ENCODE data around the gene OCA2. TPM values are rescaled to one million over a fixed set of nuclear protein-coding genes. Genes with fewer than 3 reads are reported as not detected.

OCA2 gene
- total and polyA plus RNA-seq, 4 experiments from 2014 or later, result not detected

DNA sequence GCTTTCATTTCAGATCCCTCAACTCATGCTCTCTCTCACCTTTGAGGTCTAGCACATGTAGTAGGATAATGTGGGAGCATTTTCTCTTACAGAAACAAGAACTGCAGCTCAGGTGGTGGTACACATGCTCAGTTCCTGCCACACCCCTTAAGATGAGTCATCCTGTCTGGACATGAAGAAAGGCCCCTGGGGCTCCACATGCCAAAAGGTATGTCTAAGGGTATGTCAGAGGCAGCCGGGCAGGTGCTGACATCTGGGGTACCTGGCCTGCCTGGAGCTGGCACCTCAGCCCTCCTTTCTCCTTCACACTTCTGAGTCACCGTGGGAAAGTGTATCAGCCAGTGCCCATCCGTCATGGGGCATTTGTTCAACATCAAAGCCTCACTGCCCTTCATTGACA, 209.9 kb downstream of the OCA2 start:
- no peaks in the 10 kb centered on the region for H3K9me3 ChIP-seq (ENCODE audit: control insufficient read depth in 1 of 2, low read length in 2 of 2)
- POLR2A ChIA-PET (ENCODE audit: partially characterized antibody), result no interaction called here
- H3K4me3 ChIP-seq (ENCODE audit: low read length in 2 of 2), result no peak overlapping the region
- no peaks in the 10 kb centered on the region for H3K36me3 ChIP-seq (ENCODE audit: insufficient read depth, low read length)
- Mint-ChIP-seq H3K36me3 (peaks cover 2 to 4% of the 10 kb centered on the region in 2 donors), H3K27me3 (peaks cover 0 to 1% of the 10 kb centered on the region in 2 donors), H3K9me3 (peaks cover 6 to 50% (median 39%) of the 10 kb centered on the region in 8 donors), H3K4me3 (no peak overlapping the region), H3K27ac (no peak overlapping the region), H3K4me1 (no peaks in the 10 kb centered on the region)
- H3K27me3 ChIP-seq (ENCODE audit: insufficient read depth, low read length), result no peaks in the 10 kb centered on the region
- H3K4me1 ChIP-seq (ENCODE audit: insufficient read depth, low read length), result no peaks in the 10 kb centered on the region
- no peak for DNase-seq
- CTCF ChIA-PET (ENCODE audit: partially characterized antibody), result no interaction called here
- H3K27ac ChIP-seq (ENCODE audit: low read depth, low read length), result no peak overlapping the region
- intact Hi-C loops (cut with micrococcal nuclease), result no loop called here

DNA sequence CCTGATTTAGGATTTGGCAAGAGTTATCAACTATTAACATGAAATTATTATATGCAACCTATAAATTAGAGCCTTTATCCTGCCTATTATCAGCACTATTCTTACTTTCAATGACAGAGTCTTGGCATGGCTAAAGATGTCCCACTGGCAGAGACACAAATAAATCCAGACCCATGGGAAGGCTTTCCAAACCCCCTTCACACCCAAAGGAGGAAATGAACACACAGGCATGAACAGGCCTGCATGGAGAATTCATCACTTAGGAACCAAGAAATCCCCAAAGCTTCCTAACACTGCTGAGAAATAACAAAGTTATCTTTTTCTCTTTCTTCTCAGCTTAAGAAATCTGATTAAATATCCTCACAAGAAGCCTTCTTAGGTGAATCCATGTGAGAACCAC, 213.9 kb downstream of the OCA2 start:
- no peaks in the 10 kb centered on the region for H3K36me3 Mint-ChIP-seq
- POLR2A ChIA-PET (ENCODE audit: partially characterized antibody), result no interaction called here
- H3K4me1 Mint-ChIP-seq, result no peaks in the 10 kb centered on the region
- H3K4me3 Mint-ChIP-seq, result no peak overlapping the region
- peaks cover 8 to 25% (median 13%) of the 10 kb centered on the region in 8 donors for H3K9me3 Mint-ChIP-seq
- no peak for DNase-seq
- H3K4me1 ChIP-seq (ENCODE audit: insufficient read depth, low read length), result no peaks in the 10 kb centered on the region
- H3K4me3 ChIP-seq (ENCODE audit: low read length in 2 of 2), result no peak overlapping the region
- no peaks in the 10 kb centered on the region for H3K27me3 ChIP-seq (ENCODE audit: insufficient read depth, low read length)
- no peaks in the 10 kb centered on the region for H3K9me3 ChIP-seq (ENCODE audit: control insufficient read depth in 1 of 2, low read length in 2 of 2)
- intact Hi-C loops (cut with micrococcal nuclease), result no loop called here
- no peak overlapping the region for H3K27ac ChIP-seq (ENCODE audit: low read depth, low read length)
- peaks cover 0 to 6% of the 10 kb centered on the region in 2 donors for H3K27me3 Mint-ChIP-seq
- no peak overlapping the region for H3K27ac Mint-ChIP-seq
- H3K36me3 ChIP-seq (ENCODE audit: insufficient read depth, low read length), result no peaks in the 10 kb centered on the region
- CTCF ChIA-PET (ENCODE audit: partially characterized antibody), result no interaction called here

DNA sequence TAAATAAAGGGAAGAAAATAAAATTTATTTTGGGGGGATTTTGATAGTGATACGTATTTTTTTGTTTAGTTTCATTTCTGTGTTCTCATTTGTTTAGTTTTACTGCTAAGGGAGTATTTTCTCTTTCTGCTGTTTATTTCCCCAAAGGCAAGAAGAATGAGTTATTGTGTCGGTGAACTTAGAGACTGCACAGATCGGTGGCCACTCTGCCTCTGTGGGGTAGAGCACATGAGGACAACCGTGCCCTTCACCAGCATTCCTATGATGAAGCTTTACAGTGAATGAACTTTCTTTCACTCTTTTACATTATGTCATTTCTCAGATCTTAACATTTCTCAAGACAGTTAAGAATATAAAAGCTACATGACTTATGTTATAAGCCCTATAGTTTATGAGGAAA, 214.4 kb downstream of the OCA2 start:
- Mint-ChIP-seq H3K27ac (no peak overlapping the region), H3K4me1 (no peaks in the 10 kb centered on the region), H3K36me3 (no peaks in the 10 kb centered on the region), H3K27me3 (peaks cover 0 to 6% of the 10 kb centered on the region in 2 donors), H3K4me3 (no peak overlapping the region), H3K9me3 (peaks cover 4 to 23% (median 12%) of the 10 kb centered on the region in 8 donors)
- intact Hi-C loops (cut with micrococcal nuclease), result no loop called here
- CTCF ChIA-PET (ENCODE audit: partially characterized antibody), result no interaction called here
- H3K27me3 ChIP-seq (ENCODE audit: insufficient read depth, low read length), result no peaks in the 10 kb centered on the region
- H3K4me1 ChIP-seq (ENCODE audit: insufficient read depth, low read length), result no peaks in the 10 kb centered on the region
- H3K27ac ChIP-seq (ENCODE audit: low read depth, low read length), result no peak overlapping the region
- H3K9me3 ChIP-seq (ENCODE audit: control insufficient read depth in 1 of 2, low read length in 2 of 2), result no peaks in the 10 kb centered on the region
- H3K4me3 ChIP-seq (ENCODE audit: low read length in 2 of 2), result no peak overlapping the region
- H3K36me3 ChIP-seq (ENCODE audit: insufficient read depth, low read length), result no peaks in the 10 kb centered on the region
- no peak for DNase-seq
- POLR2A ChIA-PET (ENCODE audit: partially characterized antibody), result no interaction called here

DNA sequence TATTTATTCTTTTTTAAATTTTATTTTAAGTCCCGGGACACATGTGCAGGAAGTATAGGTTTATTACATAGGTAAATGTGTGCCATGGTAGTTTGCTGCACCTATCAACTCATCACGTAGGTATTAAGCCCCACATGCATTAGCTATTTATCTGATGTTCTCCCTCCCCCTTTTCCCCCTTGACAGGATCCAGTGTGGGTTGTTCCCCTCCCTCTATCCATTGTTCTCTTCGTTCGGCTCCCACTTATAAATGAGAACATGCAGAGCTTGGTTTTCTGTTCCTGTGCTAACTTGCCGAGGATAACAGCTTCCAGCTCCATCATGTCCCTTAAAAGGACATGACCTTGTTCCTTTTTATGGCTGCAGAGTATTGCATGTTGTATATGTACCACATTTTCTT, 220.3 kb downstream of the OCA2 start:
- H3K36me3 Mint-ChIP-seq, result no peaks in the 10 kb centered on the region
- H3K27ac ChIP-seq (ENCODE audit: low read depth, low read length), result no peak overlapping the region
- H3K4me3 Mint-ChIP-seq, result no peak overlapping the region
- H3K9me3 Mint-ChIP-seq, result peaks cover 0 to 12% (median 1%) of the 10 kb centered on the region in 8 donors
- peaks cover 0 to 5% of the 10 kb centered on the region in 2 donors for H3K27me3 Mint-ChIP-seq
- H3K9me3 ChIP-seq (ENCODE audit: control insufficient read depth in 1 of 2, low read length in 2 of 2), result no peaks in the 10 kb centered on the region
- ChIA-PET POLR2A (ENCODE audit: partially characterized antibody) (no interaction called here), CTCF (ENCODE audit: partially characterized antibody) (no interaction called here)
- H3K36me3 ChIP-seq (ENCODE audit: insufficient read depth, low read length), result no peaks in the 10 kb centered on the region
- no peaks in the 10 kb centered on the region for H3K4me1 ChIP-seq (ENCODE audit: insufficient read depth, low read length)
- no peaks in the 10 kb centered on the region for H3K4me1 Mint-ChIP-seq
- H3K27me3 ChIP-seq (ENCODE audit: insufficient read depth, low read length), result no peaks in the 10 kb centered on the region
- H3K4me3 ChIP-seq (ENCODE audit: low read length in 2 of 2), result no peak overlapping the region
- no peak overlapping the region for H3K27ac Mint-ChIP-seq
- intact Hi-C loops (cut with micrococcal nuclease), result no loop called here
- DNase-seq, result no peak

DNA sequence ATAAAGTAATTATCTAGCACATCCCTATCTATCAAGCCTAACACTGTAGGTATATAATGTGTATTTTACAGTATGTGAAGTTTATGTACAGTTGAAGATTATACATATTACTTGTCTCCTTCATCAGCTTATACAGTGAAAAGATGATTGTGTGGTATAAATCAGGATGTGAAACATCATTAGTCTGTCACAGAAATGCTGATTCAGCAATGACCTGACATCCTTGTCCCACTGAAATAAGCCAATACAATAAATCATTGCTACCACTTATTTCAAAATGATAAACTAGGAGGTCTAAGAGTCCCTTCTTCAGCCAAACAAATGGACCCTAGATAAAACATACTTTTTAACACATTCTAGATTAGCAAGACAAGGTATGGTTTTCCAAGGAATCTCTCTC, 225.3 kb downstream of the OCA2 start:
- Histone ChIP-seq H3K4me3 (ENCODE audit: low read length in 2 of 2) (no peak overlapping the region), H3K9me3 (ENCODE audit: control insufficient read depth in 1 of 2, low read length in 2 of 2) (no peaks in the 10 kb centered on the region), H3K36me3 (ENCODE audit: insufficient read depth, low read length) (no peaks in the 10 kb centered on the region), H3K27ac (ENCODE audit: low read depth, low read length) (no peak overlapping the region), H3K27me3 (ENCODE audit: insufficient read depth, low read length) (no peaks in the 10 kb centered on the region), H3K4me1 (ENCODE audit: insufficient read depth, low read length) (no peaks in the 10 kb centered on the region)
- Mint-ChIP-seq H3K4me1 (no peaks in the 10 kb centered on the region), H3K36me3 (no peaks in the 10 kb centered on the region), H3K9me3 (peaks cover 0 to 2% (median 0%) of the 10 kb centered on the region in 8 donors), H3K4me3 (no peak overlapping the region), H3K27me3 (no peaks in the 10 kb centered on the region), H3K27ac (no peak overlapping the region)
- ChIA-PET POLR2A (ENCODE audit: partially characterized antibody) (no interaction called here), CTCF (ENCODE audit: partially characterized antibody) (no interaction called here)
- intact Hi-C loops (cut with micrococcal nuclease), result no loop called here
- no peak for DNase-seq

DNA sequence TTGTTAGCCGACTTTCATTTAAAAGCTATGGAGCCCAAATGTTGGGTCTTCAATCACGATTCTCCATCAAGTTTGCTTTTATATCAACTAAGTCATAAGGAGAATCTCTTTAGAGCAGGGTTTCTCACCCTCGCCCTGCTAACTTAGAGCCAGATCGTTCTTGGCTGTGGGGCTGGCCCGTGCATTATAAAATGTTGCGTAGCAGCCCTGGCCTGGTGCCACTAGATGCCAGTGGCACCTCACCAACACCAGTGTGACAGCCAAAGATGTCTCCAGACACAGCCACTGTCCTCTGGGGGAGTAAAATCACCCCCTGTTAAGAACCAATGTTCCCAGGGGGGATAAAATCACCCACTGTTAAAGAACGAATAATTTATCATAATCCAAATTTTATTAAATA, 226.1 kb downstream of the OCA2 start:
- H3K27me3 ChIP-seq (ENCODE audit: insufficient read depth, low read length), result no peaks in the 10 kb centered on the region
- intact Hi-C loops (cut with micrococcal nuclease), result no loop called here
- peaks cover 0 to 2% (median 0%) of the 10 kb centered on the region in 8 donors for H3K9me3 Mint-ChIP-seq
- H3K4me3 ChIP-seq (ENCODE audit: low read length in 2 of 2), result no peak overlapping the region
- H3K27ac ChIP-seq (ENCODE audit: low read depth, low read length), result no peak overlapping the region
- H3K36me3 ChIP-seq (ENCODE audit: insufficient read depth, low read length), result no peaks in the 10 kb centered on the region
- CTCF ChIA-PET (ENCODE audit: partially characterized antibody), result no interaction called here
- no peak overlapping the region for H3K4me3 Mint-ChIP-seq
- no peak for DNase-seq
- POLR2A ChIA-PET (ENCODE audit: partially characterized antibody), result no interaction called here
- no peak overlapping the region for H3K27ac Mint-ChIP-seq
- no peaks in the 10 kb centered on the region for H3K27me3 Mint-ChIP-seq
- H3K36me3 Mint-ChIP-seq, result no peaks in the 10 kb centered on the region
- no peaks in the 10 kb centered on the region for H3K4me1 Mint-ChIP-seq
- no peaks in the 10 kb centered on the region for H3K4me1 ChIP-seq (ENCODE audit: insufficient read depth, low read length)
- no peaks in the 10 kb centered on the region for H3K9me3 ChIP-seq (ENCODE audit: control insufficient read depth in 1 of 2, low read length in 2 of 2)

DNA sequence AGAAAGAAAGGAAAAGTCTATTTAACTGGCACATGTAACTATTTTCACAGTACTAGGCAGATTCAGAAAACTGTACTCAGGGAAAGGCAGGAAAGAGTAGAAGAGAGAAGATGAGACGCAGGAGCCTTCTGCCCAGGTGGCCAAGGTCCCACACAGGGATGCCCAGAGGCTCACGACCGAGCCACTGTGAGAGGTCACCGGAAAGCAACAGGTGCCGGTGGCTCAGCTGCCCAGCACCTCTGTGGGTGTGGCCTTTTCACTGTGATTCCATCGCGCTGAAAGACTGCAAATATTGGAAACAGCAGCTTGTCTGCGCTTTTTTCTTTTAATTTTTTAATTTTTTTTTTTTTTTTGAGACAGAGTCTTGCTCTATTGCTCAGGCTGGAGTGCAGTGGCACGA, 226.8 kb downstream of the OCA2 start:
- Mint-ChIP-seq H3K36me3 (no peaks in the 10 kb centered on the region), H3K9me3 (peaks cover 0 to 2% (median 0%) of the 10 kb centered on the region in 8 donors), H3K4me3 (no peak overlapping the region), H3K4me1 (no peaks in the 10 kb centered on the region), H3K27ac (no peak overlapping the region), H3K27me3 (no peaks in the 10 kb centered on the region)
- no peak overlapping the region for H3K4me3 ChIP-seq (ENCODE audit: low read length in 2 of 2)
- DNase-seq, result no peak
- H3K27me3 ChIP-seq (ENCODE audit: insufficient read depth, low read length), result no peaks in the 10 kb centered on the region
- POLR2A ChIA-PET (ENCODE audit: partially characterized antibody), result no interaction called here
- CTCF ChIA-PET (ENCODE audit: partially characterized antibody), result no interaction called here
- no peaks in the 10 kb centered on the region for H3K36me3 ChIP-seq (ENCODE audit: insufficient read depth, low read length)
- intact Hi-C loops (cut with micrococcal nuclease), result no loop called here
- no peak overlapping the region for H3K27ac ChIP-seq (ENCODE audit: low read depth, low read length)
- H3K9me3 ChIP-seq (ENCODE audit: control insufficient read depth in 1 of 2, low read length in 2 of 2), result no peaks in the 10 kb centered on the region
- H3K4me1 ChIP-seq (ENCODE audit: insufficient read depth, low read length), result no peaks in the 10 kb centered on the region

DNA sequence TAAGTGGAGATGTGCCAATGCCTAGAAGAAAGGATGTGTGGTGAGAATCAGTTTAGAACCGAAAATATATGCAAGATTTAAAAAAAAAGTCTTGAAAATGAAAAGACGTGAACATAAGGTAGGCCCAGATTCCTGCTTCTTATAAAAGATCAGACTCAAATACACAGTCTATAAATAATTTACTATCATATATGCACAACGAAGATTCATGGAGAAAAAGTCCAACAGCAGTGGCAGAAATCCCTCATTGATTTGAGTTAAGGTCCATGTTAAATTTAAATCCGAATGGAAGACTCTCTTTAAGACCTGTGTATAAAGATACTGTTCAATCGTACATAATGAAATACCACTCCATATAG, 227.2 kb downstream of the OCA2 start:
- intact Hi-C loops (cut with micrococcal nuclease), result no loop called here
- no peaks in the 10 kb centered on the region for H3K36me3 ChIP-seq (ENCODE audit: insufficient read depth, low read length)
- POLR2A ChIA-PET (ENCODE audit: partially characterized antibody), result no interaction called here
- no peak overlapping the region for H3K4me3 ChIP-seq (ENCODE audit: low read length in 2 of 2)
- H3K27me3 Mint-ChIP-seq, result no peaks in the 10 kb centered on the region
- no peaks in the 10 kb centered on the region for H3K4me1 Mint-ChIP-seq
- H3K4me1 ChIP-seq (ENCODE audit: insufficient read depth, low read length), result no peaks in the 10 kb centered on the region
- H3K9me3 ChIP-seq (ENCODE audit: control insufficient read depth in 1 of 2, low read length in 2 of 2), result no peaks in the 10 kb centered on the region
- CTCF ChIA-PET (ENCODE audit: partially characterized antibody), result no interaction called here
- H3K27me3 ChIP-seq (ENCODE audit: insufficient read depth, low read length), result no peaks in the 10 kb centered on the region
- no peak overlapping the region for H3K27ac Mint-ChIP-seq
- H3K27ac ChIP-seq (ENCODE audit: low read depth, low read length), result no peak overlapping the region
- DNase-seq, result no peak
- no peaks in the 10 kb centered on the region for H3K36me3 Mint-ChIP-seq
- H3K9me3 Mint-ChIP-seq, result peaks cover 0 to 2% (median 0%) of the 10 kb centered on the region in 8 donors
- no peak overlapping the region for H3K4me3 Mint-ChIP-seq
